Spleen (tissue), 7 donors: ENCODE results near the gene ITPR1.

Experiments used
- CTCF ChIP-seq, 11 experiments: fragments of 200-600 bp in 7 of 11; fragments of 450-650 bp in 4 of 11; sonication (generic) in 4 of 11; IDR thresholded peaks in 8 of 11; conservative IDR thresholded peaks in 3 of 11; 1 replicate in 7 of 11; 2 replicates in 4 of 11; pipeline versions ENCODE4 v1.4.0 to v1.8.0; 2016 to 2021; ENCODE audit warnings: antibody characterized with exemption in 11 of 11, inconsistent platforms in 4 of 11, mild to moderate bottlenecking in 1 of 11
- POLR2A ChIP-seq, 3 donors: fragments of 450-650 bp; IDR thresholded peaks; one replicate each; pipeline ENCODE4 v1.5.1; 2017; ENCODE audit warnings: antibody characterized with exemption in 3 of 3, mild to moderate bottlenecking in 1 of 3
- donor health status: DM: no; HTN: no; CAD: no; lungs with moderate emphysema.
- donor health status: DM: no; HTN: no; CAD: no.
- donor health status: DM: no; HTN: no; CAD: no.

- TF ChIP-seq CTCF (IDR thresholded peaks at IDR 0.05 in 8 of 11, conservative IDR thresholded peaks at IDR 0.05 in 3 of 11), result no peak
- no peak for TF ChIP-seq POLR2A (IDR thresholded peaks at IDR 0.05)
Measured at GRCh38 chr3:4498446-4498845, 5.3 kb downstream of the ITPR1 start.
